ENCODE data around the gene ZMAT5.

ZMAT5 gene

DNA sequence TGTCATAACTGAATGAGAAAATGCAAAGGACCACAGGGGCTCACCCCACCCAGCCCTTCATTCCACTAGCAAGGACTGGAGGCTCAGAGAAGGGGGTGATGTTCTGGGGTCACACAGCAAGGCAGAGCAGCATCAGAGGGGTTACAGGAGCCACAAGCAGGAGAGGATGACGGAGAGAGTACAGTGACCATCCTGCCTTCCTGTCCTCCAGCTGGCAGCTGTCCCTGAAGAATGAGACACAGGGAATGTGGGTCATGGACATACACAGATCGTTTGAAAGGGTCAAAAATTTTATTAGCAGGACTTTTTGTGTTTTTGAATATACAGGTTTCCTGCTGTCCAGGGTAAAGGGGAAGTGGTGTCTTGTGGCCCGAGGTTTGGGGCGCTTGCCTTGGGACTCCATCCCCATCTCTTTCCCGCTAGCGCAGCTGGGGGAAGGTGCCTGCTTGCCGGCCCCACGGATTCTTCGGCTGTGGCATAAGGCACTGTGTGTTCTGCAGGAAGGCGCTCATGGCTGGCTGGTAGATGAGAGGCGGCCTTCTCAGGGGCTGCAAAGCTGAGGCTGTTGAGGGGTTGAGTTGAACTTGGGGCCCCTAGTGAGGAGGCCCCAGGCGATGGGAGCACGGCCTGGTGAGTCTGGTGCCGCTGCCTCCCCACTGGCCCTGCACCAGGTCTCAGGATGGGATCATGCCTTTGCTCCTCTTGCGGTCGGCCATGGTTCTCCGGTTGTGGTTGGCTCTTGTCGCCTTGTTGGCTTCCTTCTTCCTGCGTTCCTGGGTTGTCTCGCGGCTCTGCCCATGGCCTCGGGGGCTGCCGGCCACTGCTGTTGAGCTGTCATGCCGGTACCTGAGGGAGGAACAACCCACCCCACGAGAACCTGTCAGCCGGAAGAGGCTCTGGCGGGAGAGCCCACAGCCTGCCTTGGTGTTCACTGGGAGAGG is 21.8 kb upstream of the ZMAT5 start:
- TF ChIP-seq, protein P1, sequence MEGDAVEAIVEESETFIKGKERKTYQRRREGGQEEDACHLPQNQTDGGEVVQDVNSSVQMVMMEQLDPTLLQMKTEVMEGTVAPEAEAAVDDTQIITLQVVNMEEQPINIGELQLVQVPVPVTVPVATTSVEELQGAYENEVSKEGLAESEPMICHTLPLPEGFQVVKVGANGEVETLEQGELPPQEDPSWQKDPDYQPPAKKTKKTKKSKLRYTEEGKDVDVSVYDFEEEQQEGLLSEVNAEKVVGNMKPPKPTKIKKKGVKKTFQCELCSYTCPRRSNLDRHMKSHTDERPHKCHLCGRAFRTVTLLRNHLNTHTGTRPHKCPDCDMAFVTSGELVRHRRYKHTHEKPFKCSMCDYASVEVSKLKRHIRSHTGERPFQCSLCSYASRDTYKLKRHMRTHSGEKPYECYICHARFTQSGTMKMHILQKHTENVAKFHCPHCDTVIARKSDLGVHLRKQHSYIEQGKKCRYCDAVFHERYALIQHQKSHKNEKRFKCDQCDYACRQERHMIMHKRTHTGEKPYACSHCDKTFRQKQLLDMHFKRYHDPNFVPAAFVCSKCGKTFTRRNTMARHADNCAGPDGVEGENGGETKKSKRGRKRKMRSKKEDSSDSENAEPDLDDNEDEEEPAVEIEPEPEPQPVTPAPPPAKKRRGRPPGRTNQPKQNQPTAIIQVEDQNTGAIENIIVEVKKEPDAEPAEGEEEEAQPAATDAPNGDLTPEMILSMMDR (IDR thresholded peaks at IDR 0.05; ENCODE audit: borderline replicate concordance, insufficient read depth, low read depth, low read length), result no peak
- H3K4me3 ChIP-seq (ENCODE audit: low read depth, low read length), result no peak overlapping the region

DNA sequence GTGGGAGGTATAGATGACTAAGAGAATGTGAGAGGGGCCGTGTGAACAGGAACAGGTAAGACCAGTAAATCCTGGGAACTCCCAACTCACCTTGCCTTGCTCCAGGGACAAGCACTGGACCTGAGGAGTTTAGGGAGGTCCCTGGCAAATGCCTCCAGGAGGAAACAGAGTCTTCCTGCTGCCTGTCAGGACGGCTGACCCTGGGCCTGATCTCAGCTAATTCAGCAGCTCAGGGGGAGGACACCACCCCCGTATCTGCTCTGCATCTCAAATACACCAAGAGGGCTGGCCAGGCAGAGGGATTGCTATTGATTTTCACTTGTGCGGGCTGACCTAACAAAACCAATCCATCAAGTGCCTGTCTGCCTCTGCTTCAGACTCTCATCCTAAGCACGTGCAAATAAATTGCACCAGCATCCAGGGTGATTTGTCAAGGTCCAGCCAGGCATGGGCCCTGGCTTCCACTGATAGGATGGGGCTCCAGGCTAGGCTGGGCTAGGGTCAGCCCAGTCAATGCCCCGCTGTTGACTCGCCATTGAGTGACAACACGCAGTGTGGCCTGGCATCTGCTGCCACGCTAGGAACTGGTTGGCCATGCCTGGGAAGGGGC is 20.7 kb upstream of the ZMAT5 start:
- TF ChIP-seq, protein P1 (IDR thresholded peaks at IDR 0.05; ENCODE audit: borderline replicate concordance, insufficient read depth, low read depth, low read length), result no peak

DNA sequence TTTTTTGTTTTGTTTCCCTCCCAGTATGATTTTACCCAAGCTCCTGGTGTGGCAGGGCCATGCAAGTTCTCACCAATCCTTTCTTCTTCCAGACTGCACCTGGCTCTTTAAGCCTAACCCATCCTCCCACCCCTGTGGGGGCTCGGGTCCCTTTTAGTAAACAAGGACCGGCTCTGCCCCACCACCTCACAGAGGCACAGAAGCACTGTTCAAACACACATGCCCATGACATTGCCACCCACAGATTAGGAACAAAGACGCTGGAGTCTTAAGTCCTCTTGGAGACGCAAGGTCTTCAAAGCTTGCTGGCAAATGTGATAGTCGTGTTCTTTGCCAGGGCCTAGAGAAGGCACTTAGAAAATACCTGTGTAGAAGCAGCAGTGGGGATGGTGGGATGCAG is 19.2 kb upstream of the ZMAT5 start:
- TF ChIP-seq, protein P1 (IDR thresholded peaks at IDR 0.05; ENCODE audit: borderline replicate concordance, insufficient read depth, low read depth, low read length), result no peak
- no peak overlapping the region for H3K4me3 ChIP-seq (ENCODE audit: low read depth, low read length)

More for the DNA sequence above, 20.7 kb upstream of the ZMAT5 start:
- H3K4me3 ChIP-seq (ENCODE audit: low read depth, low read length), result no peak overlapping the region

DNA sequence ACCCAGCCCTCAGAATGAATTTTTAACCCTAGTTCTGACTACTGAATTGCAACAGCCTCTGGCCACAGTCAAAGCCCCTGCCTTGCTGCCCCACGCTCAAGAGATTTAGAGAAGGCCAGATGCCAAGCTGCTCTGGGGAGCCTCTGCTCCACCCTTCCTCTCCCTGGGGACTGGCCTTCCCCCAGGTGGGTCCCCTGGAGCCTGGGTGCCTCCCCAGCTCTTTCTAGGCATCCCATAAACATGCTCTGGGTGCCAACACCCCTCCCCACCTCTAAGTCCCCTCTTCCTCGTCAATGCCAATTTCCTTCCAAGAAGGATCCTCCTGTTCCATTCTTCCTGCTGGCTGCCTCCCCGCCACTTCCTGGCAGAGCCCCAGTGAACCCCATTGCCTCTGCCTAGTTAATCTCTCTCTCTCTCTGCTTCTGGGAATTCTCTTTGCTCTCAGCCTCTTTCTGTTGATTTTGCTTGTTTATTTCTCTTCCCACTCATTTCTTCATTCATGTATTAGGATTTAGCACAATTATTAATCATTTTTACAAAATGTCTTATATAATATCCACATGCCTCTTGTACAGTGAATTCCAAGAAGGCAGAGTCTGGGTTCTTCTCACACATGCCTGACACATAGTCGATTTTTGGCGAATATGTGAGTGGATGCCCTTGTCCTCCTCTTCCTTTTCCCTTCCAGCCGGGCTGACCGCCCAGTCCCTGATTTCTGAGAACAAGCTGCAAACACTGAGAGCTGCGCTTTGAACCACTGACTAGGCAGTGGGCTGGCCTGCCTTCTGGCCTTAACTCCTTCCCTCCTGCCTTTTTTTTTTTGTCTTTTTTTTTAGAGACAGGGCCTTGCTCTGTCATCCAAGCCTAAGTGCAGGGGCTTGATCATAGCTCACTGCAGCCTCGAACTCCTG is 17.9 kb upstream of the ZMAT5 start:
- H3K4me3 ChIP-seq (ENCODE audit: low read depth, low read length), result no peak overlapping the region
- TF ChIP-seq, protein P1 (IDR thresholded peaks at IDR 0.05; ENCODE audit: borderline replicate concordance, insufficient read depth, low read depth, low read length), result no peak

DNA sequence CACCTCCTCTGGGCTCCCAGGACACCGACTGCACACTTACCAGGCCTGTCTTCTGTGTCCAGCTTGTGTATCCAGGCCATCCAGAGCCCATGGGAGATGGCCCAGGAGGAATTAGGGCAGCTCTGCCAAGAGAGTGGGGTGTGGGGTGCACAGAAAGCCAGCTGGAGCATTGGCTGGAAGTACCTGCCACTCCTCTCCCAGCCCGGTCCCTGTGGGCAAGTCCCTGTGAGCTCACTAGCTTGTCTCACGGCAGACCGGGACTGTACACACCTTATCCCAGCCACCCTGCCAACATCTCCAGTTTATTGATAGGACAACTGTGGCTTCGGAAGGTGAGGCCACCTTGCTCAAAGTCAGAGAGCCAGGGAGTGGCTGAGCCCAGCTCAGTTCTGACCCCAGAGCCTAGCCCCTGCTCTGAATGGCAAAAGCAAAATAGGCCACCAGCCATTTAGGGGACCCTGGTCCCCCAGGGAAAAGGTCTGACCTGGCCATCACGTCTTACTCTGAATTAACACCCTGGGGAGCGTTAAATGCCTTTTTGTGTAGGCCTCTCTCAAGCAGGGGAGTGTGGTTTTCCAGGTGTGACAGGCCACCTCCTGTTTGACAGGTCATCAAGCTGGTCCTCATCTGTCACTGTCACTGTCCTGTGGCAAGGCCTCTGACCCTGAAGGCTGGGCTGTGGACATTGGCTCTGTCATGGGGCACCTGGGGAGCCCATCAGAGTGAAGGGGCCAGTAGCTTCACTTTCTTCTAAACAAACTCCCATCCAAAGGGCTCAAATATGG is 15.4 kb upstream of the ZMAT5 start:
- TF ChIP-seq, protein P1 (IDR thresholded peaks at IDR 0.05; ENCODE audit: borderline replicate concordance, insufficient read depth, low read depth, low read length), result no peak
- no peak overlapping the region for H3K4me3 ChIP-seq (ENCODE audit: low read depth, low read length)
